Caco-2 (cell line): ENCODE results near the gene SLC6A18. TPM values are rescaled to one million over a fixed set of nuclear protein-coding genes. Genes with fewer than 3 reads are reported as not detected.
"Not testable (repeated sequence)": the region's sequence is repeated elsewhere in the genome, so short reads cannot be mapped to it uniquely, and the experiment has no call there.

Experiments
- BruUV-seq: library from RNA; stranded (reverse); fragments of 400-500 nt; replicated peaks from 2 replicates; lab custom pipeline; 2021; lab: Mats Ljungman, UMichigan
- CTCF ChIA-PET: fragments of 300-600 bp; sonication (Branson Sonifier 250); formaldehyde crosslinking; loops from one replicate; lab custom pipeline; 2022; ENCODE audit warnings: antibody characterized with exemption; lab: Charles Lee
- POLR2A ChIA-PET: fragments of 300-600 bp; sonication (Branson Sonifier 250); formaldehyde crosslinking; loops from one replicate; lab custom pipeline; 2022; ENCODE audit warnings: antibody characterized with exemption; lab: Charles Lee
- DNase-seq, 2 experiments: peaks; one replicate each; pipeline versions ENCODE4 v3.0.0 to v3.0.0-alpha.2; 2020 to 2022
- H3K27me3 ChIP-seq: replicated peaks from 2 replicates; pipeline ENCODE4 v1.6.0; 2011; ENCODE audit warnings: low read length; ENCODE audit not compliant: control insufficient read depth, insufficient read depth
- H3K36me3 ChIP-seq: 2 replicates; pipeline ENCODE4 v1.5.1; 2011; ENCODE audit warnings: low read length; ENCODE audit not compliant: control insufficient read depth, insufficient read depth
- H3K4me1 ChIP-seq: fragments of 250-450 bp; sonication (Bioruptor Pico); 2 replicates; pipeline ENCODE4 v1.5.1; 2020; ENCODE audit warnings: mild to moderate bottlenecking
- H3K4me3 ChIP-seq: 2 replicates; pipeline ENCODE4 v1.5.1; 2011; ENCODE audit warnings: low read depth, mild to moderate bottlenecking, control low read depth, low read length
- H3K9me3 ChIP-seq: fragments of 250-450 bp; sonication (Bioruptor Pico); 2 replicates; pipeline ENCODE4 v1.5.1; 2020; ENCODE audit warnings: mild to moderate bottlenecking, moderate library complexity
- H3K27ac Mint-ChIP-seq: one replicate; pipeline ENCODE4 v1.8.0; 2022; ENCODE audit warnings: mixed read lengths; ENCODE audit not compliant: unreplicated experiment
- H3K27me3 Mint-ChIP-seq: one replicate; pipeline ENCODE4 v1.8.0; 2022; ENCODE audit warnings: mixed read lengths; ENCODE audit not compliant: insufficient read depth, unreplicated experiment
- H3K36me3 Mint-ChIP-seq: one replicate; pipeline ENCODE4 v1.8.0; 2022; ENCODE audit warnings: mild to moderate bottlenecking, mixed read lengths; ENCODE audit not compliant: insufficient read depth, unreplicated experiment
- H3K4me1 Mint-ChIP-seq: one replicate; pipeline ENCODE4 v1.8.0; 2022; ENCODE audit warnings: low read depth, mixed read lengths; ENCODE audit not compliant: unreplicated experiment
- H3K4me3 Mint-ChIP-seq: one replicate; pipeline ENCODE4 v1.8.0; 2022; ENCODE audit warnings: mild to moderate bottlenecking, moderate library complexity, mixed read lengths; ENCODE audit not compliant: unreplicated experiment
- H3K9me3 Mint-ChIP-seq: one replicate; pipeline ENCODE4 v1.8.0; 2022; ENCODE audit warnings: mixed read lengths; ENCODE audit not compliant: unreplicated experiment
- CTCF ChIP-seq, 2 experiments: fragments of 200-600 bp in 1 of 2; IDR thresholded peaks; 1 replicate in 1 of 2; 2 replicates in 1 of 2; pipeline versions ENCODE4 v1.5.1 to v1.8.0; 2011 to 2022; ENCODE audit warnings: antibody characterized with exemption in 1 of 2, control low read depth in 1 of 2, inconsistent platforms in 1 of 2, low read depth in 1 of 2, low read length in 1 of 2, mild to moderate bottlenecking in 1 of 2, moderate library complexity in 1 of 2; ENCODE audit not compliant: insufficient read depth in 1 of 2, severe bottlenecking in 1 of 2, unreplicated experiment in 1 of 2
- intact Hi-C: fragments of 100-400 bp; cut with micrococcal nuclease; formaldehyde crosslinking; loops from one replicate; pipeline ENCODE4 v1.10.0; 2022; ENCODE audit not compliant: unreplicated experiment
- total RNA-seq: library from RNA; stranded (reverse); gene quantifications from 2 replicates; pipeline ENCODE4 v1.2.3, GENCODE V29; 2022

The SLC6A18 gene
- total RNA-seq, 1 experiment from 2014 or later = not detected

- no peaks in the 10 kb centered on the region for H3K27me3 ChIP-seq
- Mint-ChIP-seq H3K4me1 (no peaks in the 10 kb centered on the region), H3K9me3 (no peaks in the 10 kb centered on the region), H3K36me3 (no peaks in the 10 kb centered on the region), H3K4me3 (no peak overlapping the region), H3K27me3 (no peaks in the 10 kb centered on the region), H3K27ac (no peak overlapping the region)
- BruUV-seq = no TSS peak
- CTCF ChIA-PET = no interaction called here
- no peaks in the 10 kb centered on the region for H3K4me1 ChIP-seq
- intact Hi-C loops = no loop called here
- POLR2A ChIA-PET = no interaction called here
- no peaks in the 10 kb centered on the region for H3K36me3 ChIP-seq
- no peak for DNase-seq
- no peaks in the 10 kb centered on the region for H3K9me3 ChIP-seq
- H3K4me3 ChIP-seq = no peak overlapping the region
- TF ChIP-seq CTCF (IDR thresholded peaks at IDR 0.05; ENCODE audit: insufficient read depth in 1 of 2, low read depth in 1 of 2, low read length in 1 of 2, severe bottlenecking in 1 of 2, unreplicated experiment in 1 of 2) = no peak
Observed at GRCh38 chr5:1266791-1267190, 41.6 kb downstream of the SLC6A18 start.

GRCh38 chr5:1267464-1267863 is 42.3 kb downstream of the SLC6A18 start:
- H3K27me3 ChIP-seq, H3K27ac Mint-ChIP-seq, H3K9me3 ChIP-seq, BruUV-seq, H3K4me3 Mint-ChIP-seq, H3K9me3 Mint-ChIP-seq, DNase-seq, POLR2A ChIA-PET, H3K4me1 ChIP-seq, H3K4me1 Mint-ChIP-seq, H3K27me3 Mint-ChIP-seq, H3K36me3 Mint-ChIP-seq, intact Hi-C loops, CTCF ChIA-PET, H3K36me3 ChIP-seq, H3K4me3 ChIP-seq: not testable (repeated sequence)

- no peaks in the 10 kb centered on the region for H3K4me1 ChIP-seq
- ChIA-PET POLR2A (no interaction called here), CTCF (no interaction called here)
- no peak overlapping the region for H3K4me3 ChIP-seq
- H3K27me3 ChIP-seq = no peaks in the 10 kb centered on the region
- no peaks in the 10 kb centered on the region for H3K9me3 Mint-ChIP-seq
- H3K36me3 Mint-ChIP-seq = no peaks in the 10 kb centered on the region
- intact Hi-C loops = no loop called here
- no peak for TF ChIP-seq CTCF (IDR thresholded peaks at IDR 0.05; ENCODE audit: insufficient read depth in 1 of 2, low read depth in 1 of 2, low read length in 1 of 2, severe bottlenecking in 1 of 2, unreplicated experiment in 1 of 2)
- no peaks in the 10 kb centered on the region for H3K36me3 ChIP-seq
- no peak overlapping the region for H3K4me3 Mint-ChIP-seq
- H3K9me3 ChIP-seq = no peaks in the 10 kb centered on the region
- no peaks in the 10 kb centered on the region for H3K4me1 Mint-ChIP-seq
- H3K27ac Mint-ChIP-seq = no peak overlapping the region
- no peaks in the 10 kb centered on the region for H3K27me3 Mint-ChIP-seq
- DNase-seq = no peak
- no TSS peak for BruUV-seq
Observed at GRCh38 chr5:1268056-1268455, 42.9 kb downstream of the SLC6A18 start.

- POLR2A ChIA-PET = no interaction called here
- no TSS peak for BruUV-seq
Observed at GRCh38 chr5:1268666-1269065, 43.5 kb downstream of the SLC6A18 start.

More at GRCh38 chr5:1268666-1269065, 43.5 kb downstream of the SLC6A18 start:
- TF ChIP-seq CTCF (IDR thresholded peaks at IDR 0.05; ENCODE audit: insufficient read depth in 1 of 2, low read depth in 1 of 2, low read length in 1 of 2, severe bottlenecking in 1 of 2, unreplicated experiment in 1 of 2) = no peak
- Mint-ChIP-seq H3K27me3 (no peaks in the 10 kb centered on the region), H3K4me1 (no peaks in the 10 kb centered on the region), H3K9me3 (no peaks in the 10 kb centered on the region), H3K36me3 (no peaks in the 10 kb centered on the region), H3K4me3 (no peak overlapping the region), H3K27ac (no peak overlapping the region)
- DNase-seq = no peak
- H3K4me3 ChIP-seq = no peak overlapping the region
- H3K36me3 ChIP-seq = no peaks in the 10 kb centered on the region
- no peaks in the 10 kb centered on the region for H3K27me3 ChIP-seq
- CTCF ChIA-PET = no interaction called here
- no peaks in the 10 kb centered on the region for H3K9me3 ChIP-seq
- intact Hi-C loops = no loop called here
- no peaks in the 10 kb centered on the region for H3K4me1 ChIP-seq
